PFSK-1 (cell line): Measurements from ENCODE around the gene STMND1.

Experiments
- POLR2AphosphoS5 ChIP-seq: IDR thresholded peaks from 2 replicates; pipeline ENCODE4 v1.6.1; 2012; ENCODE audit warnings: low read depth, mild to moderate bottlenecking, control low read depth, low read length, moderate library complexity
- TAF1 ChIP-seq: IDR thresholded peaks from 2 replicates; pipeline ENCODE4 v1.6.1; 2012; ENCODE audit warnings: low read length, control low read depth, borderline replicate concordance; ENCODE audit not compliant: insufficient read depth

GRCh38 chr6:17125407-17125806 is 23.6 kb downstream of the STMND1 start:
- TF ChIP-seq POLR2AphosphoS5 (no peak), TAF1 (no peak)
